Measurements from ENCODE around the gene CLINT1.
"Not testable (repeated sequence)": the region's sequence is repeated elsewhere in the genome, so short reads cannot be mapped to it uniquely, and the experiment has no call there.

Gene CLINT1

DNA sequence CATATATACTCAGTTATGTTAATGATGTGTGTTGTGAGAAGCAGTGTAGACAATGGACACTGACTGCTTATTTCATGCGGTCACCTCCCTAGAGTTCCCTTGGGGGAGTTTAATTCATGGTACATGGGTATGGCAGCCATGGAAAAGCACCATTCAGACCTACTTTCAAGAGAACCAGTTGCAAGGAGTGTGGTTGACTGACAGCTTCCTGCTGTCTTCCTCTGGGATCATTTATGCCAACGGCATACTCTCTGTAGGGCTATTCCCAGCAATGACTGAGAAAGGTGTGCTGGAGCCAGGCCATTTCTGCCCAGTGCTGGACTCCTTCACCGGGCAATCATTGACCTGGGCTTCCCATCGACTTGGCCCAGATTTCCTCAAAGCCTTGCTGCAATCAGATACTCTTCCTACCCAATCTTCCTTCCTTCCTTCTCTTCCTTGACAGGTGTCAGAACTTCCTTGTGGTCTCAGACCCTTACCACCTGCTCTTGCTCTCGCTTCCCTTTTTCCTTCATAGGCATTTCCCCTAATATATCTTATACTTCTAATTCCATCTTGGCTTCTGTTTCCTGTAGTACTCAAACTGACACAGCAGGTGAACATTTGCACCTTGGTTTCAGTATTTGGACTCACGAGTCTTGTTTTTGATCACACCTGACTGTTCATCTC, 3.4 kb upstream of the CLINT1 start:
- no peak for DNase-seq

DNA sequence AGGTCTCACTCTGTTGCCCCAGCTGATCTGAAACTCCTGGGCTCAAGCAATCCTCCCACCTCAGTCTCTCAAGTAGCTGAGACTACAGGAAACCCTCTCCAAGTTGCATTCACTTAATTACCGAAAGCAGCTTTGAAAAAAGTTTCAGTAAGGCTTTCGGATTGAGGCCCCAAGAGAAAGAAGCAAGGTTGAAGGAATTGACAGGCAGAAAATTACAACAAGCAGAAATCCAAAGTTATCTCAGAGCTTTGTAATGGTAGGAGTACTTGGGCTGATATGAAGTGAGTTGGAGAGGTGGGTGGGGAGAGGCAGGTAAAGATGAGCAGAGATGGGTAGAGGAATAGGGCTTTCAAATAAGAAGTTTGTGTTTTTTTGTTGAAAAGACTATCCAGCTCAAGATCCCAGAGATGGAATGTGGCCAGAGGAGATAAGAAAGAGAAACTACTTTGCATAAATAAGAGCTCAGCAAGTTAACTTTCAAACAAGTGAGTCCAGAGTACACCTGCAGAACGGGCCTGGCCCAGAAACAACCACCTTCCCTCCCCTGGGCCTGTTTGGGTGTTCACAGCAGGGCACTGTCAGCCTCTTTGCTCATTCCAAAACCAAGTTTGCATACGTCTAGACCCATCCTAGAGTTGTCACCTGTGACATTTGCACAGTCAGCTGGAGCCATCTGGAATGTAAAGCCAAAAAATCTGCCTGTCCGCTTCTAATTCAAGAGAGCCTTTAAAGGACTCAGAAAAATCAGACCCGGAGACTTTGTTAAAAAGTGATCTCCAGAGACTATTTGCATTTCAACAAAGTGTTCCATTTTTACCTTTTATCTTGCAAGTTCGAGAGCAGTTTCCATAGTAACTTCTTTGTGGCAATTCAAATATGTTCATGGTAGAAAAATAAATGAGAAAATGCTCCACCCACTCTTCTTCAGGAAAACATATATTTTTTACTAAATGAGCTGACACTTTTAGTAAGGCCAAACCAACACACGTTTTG, 2.2 kb upstream of the CLINT1 start:
- no peak for DNase-seq

DNA sequence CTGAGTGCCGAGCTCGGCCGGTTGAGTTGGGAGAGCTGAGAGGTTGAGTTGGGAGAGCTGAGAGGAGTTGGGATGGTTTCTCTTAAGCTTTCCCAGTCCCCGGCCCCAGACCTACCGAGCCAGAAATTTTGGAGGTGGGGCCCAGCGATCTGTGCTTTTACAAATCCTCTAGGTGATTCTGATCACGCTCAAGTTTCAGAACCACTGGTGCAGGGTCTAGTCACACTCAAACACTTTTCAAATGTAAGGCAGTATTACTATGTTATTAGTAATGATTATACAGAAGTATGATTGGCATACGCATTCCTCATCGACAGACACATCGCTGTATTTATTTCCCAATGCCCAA, 256 bp upstream of the CLINT1 start:
- no peak for DNase-seq

DNA sequence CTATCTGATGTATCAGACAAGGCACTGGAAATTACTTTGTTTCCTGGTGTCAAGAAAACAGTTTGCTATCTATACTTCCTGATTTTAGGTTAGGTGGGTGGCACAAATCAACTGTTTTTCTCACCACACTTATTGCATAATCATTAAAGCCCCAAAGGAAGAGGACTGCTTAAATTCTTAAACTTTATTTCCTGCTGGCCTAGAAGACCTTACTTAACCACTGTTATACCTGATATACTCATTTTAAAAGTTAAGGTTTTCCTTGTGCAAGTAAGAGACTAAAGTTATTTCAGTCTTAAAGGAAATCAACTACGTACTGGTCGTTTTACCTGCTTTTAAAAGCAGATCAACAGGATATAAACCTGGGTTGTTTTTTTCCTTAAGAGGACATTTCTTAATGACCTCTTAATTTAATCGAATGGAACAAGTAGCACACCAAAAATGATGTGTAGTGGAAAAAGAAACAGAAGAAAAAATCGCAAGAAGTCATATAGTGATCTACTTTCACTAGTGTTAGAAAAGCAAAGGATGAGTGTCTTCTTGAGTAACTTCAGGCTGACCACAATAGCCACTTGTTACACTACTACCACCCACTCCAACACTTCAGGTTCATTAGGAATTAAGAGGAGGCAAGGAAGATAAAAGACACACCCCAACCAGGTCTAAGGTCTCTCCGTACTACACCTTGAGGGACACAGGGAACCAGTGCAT, 974 bp downstream of the CLINT1 start:
- DNase-seq: no peak

DNA sequence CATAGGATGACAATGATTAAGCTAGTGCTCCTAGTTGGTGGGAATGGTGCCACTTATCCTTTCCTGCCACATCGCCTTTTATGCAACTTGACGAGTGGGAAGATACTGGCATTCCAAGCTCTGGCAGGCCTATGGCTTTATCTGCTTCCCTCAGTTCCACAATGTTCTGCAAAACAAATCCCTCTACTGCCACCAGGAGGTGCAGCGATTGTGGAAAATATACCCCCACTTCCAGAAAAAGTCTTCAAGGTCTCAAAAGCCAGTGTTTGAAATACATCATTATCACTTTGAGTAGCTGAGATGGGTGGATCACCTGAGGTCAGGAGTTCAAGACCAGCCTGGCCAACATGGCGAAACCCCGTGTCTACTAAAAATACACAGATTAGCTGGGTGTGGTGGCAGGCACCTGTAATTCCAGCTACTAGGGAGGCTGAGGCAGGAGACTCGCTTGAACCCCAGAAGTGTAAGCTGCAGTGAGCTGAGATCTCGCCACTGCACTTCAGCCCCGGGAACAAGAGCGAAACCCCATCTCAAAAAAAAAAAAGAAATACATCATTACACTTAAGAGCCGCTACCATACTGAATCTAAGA, 3.4 kb downstream of the CLINT1 start:
- no peak for DNase-seq

DNA sequence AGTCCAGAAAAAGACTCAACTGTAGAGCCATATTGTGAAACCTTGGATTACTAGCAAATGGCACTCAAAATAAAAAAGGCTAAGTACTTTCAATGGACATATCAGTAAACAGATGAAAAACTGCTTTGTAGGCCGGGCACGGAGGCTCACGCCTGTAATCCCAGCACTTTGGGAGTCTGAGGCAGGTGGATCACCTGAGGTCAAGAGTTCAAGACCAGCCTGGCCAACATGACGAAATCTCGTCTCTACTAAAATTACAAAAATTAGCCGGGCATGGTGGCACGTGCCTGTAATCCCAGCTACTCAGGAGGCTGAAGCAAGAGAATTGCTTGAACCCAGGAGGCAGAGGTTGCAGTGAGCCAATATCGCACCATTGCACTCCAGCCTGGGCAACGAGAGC, 5.6 kb downstream of the CLINT1 start:
- not testable (repeated sequence) for DNase-seq

DNA sequence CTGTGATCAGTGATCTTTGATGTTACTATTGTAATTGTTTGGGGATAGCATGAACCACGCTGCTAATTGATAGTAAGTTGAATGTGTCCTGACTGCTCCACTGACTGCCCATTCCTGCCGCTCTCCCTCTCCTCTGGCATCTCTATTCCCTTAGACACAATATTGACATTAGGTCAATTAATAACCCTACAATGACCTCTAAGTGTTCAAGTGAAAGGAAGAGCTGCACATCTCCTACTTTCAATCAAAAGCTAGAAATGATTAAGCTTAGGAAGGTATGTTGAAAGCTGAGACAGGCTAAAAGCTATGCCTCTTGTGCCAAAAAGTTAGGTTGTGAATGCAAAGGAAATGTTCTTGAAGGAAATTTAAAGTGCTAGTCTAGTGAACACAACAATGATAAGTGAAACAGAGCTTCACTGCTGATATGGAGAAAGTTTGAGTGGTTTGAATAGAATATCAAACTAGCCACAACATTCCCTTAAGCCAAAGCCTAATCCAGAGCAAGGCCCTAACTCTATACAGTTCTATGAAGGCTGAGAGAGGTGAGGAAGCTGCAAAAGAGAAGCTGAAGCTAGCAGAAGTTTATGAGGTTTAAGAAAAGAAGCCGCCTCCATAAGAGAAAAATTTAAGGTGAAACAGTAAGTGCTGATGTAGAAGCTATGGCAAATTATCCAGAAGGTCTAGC, 12.9 kb downstream of the CLINT1 start:
- no peak for DNase-seq

DNA sequence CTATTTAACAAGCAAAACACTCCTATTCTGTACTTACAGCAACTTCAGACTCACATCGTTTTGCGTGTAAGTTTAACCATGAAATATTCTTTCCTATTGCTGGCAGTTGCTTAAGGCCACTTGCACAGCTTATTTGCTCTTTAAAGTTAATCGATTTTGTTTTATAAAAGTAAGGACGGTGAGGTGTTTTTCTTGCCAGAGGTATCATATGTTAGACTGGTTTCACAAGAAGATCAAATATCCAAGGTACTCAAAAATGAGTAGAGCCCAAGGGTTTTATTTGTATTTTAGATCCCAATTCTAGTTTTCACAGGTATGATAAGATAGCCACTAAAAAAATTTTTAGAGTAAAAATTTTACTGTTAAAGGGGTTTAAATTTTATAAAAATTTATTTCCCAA, 16.2 kb downstream of the CLINT1 start:
- DNase-seq: no peak

DNA sequence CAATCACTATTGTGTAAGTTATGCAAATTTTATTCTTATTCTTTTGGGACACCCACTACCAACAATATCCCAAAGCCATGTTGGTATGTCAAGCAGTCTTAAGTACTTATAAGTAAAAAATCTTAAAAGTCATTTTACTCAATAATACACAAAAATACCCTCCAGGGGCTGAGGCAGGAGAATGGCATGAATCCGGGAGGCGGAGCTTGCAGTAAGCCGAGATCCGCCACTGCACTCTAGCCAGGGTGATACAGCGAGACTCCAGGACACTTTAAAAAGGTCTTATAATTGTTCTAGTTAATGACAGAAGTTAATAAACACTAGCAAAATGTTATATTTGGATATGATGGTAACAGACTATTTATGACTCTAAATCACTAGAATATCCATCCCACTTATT, 16.8 kb downstream of the CLINT1 start:
- no peak for DNase-seq

DNA sequence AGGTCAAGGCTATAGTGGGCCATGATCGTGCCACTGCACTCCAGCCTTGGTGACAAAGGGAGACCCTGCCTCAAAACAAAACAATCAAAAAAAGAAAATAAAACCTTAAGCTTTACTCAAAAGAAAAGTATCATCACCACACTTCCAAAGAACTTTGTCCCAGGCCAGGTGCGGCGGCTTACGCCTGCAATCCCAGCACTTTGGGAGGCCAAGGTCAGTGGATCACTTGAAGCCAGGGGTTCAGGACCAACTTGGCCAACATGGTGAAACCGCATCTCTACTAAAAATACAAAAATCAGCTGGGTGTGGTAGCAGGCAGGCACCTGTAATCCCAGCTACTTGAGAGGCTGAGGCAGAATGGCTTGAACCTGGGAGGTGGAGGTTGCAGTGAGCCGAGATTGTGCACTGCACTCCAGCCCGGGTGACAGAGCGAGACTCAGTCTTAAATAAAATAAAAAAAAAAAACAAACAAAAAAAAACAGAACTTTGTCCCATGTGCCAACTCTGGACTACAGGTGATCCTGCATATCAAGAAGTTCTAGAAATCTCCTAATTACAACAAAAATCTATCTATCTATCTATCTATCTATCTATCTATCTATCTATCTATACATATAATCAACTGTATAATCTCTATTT, 19.7 kb downstream of the CLINT1 start:
- no peak for DNase-seq

DNA sequence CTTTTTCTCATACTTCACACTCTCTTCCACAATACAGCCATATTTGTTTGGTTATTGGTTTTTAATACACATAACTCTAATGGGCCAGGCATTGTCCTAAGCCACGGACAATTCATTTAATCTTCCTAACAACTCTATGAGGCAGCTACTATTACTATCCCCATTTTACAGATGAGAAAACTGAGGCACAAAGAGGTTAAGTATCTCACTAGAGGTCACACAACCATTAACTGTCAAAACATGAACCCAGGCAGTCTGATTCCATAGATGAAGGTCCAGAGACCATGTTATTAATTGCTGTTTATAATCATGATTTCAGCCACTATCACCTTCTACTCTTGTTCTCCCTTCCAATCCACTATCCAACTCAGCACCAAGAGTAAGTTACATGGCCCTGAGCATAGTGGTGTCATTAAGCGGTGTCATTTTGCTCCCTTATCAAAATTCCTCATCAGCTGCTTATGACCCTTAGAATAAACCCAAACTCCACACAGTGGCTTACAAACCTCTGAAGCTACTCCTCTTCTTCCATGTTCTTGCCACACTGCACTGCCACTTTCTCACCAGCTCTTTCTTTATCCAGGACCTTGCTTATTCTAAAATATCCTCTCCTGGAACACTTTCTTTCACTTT, 22.7 kb downstream of the CLINT1 start:
- no peak for DNase-seq

DNA sequence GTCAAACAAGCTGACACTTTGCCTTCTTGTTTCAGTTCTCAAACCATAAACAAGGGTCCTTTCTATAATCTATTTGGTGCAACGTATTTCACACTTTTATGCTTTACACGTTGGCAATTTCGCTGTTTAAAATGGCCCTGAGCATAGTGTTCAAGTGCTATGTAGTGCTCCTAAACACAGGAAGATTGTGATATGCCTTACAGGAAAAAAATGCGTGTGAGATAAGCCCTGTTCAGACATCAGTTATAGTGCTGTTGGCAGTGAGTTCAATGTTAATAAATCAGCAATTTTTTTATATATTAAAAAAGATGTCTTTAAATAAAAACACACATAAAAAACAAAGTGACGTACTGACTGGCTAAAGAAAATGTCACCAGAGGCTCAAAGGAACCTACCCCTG, 23.9 kb downstream of the CLINT1 start:
- DNase-seq: no peak

DNA sequence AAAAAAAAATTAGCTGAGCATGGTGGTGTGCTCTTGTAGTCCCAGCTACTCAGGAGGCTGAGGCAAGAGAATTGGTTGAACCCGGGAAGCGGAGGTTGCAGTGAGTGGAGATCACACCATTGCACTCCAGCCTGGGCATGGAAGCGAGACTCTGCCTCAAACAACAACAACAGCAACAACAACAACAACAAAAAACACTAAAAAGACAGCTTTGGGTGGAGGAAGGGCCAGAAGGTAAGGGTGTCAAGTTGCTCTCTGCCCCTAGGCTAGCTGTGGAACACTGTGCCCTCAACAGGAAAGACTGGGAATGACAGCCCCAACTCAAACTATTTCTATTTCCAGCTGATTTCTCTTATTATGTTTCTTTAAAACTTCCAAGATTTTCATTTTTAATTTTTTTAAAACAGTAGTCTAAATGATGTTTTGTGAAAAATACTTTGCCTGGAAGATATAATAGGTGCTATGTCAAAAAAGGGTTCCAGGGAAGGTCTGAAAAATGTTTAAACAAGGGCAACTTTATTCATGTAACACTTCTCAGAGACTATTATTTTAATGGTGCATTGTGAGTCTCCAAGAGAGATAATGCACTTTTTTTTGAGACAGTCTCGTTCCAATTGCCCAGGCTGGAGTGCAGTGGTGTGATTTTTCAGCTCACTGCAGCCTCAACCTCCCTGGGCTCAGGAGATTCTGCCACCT, 29.9 kb downstream of the CLINT1 start:
- DNase-seq: no peak

DNA sequence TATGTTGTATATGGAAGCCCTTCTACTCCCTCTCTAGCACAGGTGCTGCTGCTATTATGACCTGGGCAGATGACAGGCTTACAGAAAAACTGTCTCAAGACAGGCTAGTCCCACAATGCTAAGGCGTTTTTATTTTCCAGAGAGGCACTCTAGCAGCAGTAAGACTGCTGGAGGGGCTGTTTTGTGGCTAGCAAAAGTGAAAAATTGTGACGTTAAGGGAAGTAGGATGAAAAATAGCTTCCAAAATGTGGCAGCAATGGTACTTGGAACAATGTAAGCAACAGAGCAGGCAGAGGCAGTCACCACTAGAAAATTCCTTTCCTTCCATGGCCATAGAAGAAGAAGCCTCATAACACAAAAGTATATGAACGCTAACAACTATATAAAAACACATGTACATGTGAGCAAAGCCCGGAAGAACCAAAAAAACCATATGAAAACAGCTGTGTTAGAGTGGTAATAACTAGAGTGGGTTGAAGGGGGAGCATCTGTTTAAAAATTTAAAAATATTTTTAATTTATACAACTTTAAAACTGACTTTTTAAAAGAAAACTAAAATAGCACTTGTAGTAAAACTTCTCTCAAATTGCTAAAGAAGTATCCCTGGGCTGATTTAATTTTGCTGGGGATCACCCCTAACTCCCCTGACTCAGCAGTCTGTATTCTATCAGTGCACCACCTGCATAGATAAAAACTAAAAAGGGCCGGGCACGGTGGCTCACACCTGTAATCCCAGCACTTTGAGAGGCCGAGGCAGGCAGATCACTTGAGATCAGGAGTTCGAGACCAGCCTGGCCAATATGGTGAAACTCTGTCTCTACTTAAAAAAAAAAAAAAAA, 30.6 kb downstream of the CLINT1 start:
- no peak for DNase-seq

DNA sequence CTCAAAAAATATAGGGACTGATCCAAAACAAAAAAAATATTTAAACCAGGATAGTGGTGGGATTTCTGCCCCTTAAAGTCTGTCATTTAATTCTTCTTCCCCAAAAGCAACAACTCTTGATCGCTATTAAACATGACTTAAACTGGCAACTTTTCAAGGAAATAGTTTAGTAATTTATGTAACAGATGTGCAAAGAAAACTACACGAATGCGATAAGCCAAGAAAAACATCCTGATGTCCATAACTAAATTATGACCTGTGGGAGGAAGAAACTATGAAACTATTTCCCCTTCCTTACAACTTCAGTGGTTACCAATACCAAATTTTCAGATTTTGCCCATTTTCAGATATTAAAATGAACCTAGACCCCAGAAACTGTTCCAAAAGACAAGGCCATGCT, 31.5 kb downstream of the CLINT1 start:
- DNase-seq: no peak

DNA sequence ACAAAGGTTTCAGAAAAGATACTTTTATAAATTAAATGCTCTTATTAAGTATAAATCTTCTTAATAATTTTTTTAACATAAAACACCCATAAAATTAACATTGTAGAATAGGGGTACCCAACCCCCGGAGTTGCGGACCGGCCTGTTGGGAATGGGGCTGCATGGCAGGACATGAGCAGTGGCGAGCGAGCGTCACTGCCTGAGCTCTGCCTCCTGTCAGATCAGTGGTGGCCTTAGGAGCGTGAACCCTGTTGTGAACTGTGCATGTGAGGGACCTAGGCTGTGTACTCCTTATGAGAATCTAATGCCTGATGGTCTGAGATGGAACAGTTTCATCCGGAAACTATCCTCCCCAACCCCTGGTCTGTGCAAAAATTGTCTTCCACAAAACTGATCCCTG, 35.3 kb downstream of the CLINT1 start:
- no peak for DNase-seq

DNA sequence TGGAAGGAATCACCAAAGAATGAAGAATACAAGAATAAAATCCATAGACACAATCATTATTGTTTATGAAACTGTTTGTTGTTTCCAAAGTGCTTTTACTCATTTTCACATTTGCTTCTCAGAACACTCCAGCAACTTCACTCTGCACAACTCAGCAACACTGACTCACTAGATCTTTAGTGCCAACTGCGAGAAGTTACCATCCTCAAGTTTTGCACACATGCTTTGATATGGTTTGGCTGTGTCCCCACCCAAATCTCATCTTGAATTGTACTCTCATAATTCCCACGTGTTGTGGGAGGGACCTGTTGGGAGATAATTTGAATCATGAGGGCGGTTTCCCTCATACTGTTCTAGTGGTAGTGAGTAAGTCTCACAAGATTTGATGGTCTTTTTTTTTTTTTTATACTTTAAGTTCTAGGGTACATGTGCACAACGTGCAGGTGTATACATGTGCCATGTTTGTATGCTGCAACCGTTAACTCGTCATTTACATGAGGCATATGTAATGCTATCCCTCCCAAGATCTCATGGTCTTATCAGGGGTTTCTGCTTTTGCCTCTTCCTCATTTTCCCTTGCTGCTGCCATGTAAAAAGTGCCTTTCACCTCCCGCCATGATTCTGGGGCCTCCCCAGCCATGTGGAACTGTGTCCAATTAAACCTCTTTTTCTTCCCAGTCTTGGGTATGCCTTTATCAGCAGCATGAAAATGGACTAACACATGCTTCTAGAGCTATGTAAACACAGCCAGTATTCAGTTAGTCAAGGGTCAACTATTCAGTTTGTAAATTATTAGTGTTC, 36.9 kb downstream of the CLINT1 start:
- no peak for DNase-seq

DNA sequence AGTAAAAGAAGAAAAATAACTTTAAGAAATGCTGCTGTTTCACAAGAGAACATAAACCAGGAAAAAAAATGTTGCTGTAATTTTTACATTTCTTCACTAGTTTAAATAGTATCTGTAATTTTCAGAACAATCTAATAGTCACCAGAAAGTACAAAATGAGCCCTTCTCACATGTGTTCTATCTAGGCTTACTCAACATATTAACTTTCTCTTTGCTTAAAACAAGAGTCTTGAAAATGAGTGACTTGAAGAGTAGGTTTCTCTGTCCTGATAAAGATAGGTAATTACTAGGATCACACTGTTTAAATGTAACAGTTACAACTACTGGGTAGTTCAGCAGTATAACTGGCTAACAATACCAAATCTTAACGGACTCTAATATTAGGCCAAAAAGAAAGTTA, 37.5 kb downstream of the CLINT1 start:
- DNase-seq: no peak

DNA sequence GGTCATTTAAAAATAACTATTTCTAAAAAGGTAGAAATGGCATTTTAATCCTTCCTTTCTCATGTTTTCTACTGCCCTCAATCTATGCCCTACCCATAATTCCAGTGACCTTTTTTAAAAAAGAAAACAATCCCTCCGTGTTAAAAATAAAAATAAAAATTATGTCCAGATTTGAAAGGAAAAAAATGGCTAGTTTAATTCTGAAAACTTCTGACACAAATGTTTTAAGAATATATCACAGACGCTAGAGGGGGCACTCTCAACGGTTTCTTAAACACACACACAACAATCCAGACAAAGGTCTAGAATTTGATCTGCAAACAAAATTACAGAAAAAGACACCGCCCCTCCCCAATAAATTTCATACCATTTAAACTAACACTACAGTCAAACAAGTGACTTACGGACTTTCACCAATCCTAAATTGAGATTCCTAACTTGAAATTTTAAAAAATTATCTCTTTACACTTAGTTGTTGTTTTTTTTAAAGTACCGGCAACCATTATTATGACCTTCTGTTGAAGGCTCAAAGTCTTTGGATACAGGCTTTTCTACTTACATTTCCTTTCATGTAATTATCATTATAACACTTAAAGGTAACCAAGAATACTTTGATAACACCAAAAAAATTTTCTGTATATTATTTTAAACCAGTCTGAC, 38.2 kb downstream of the CLINT1 start:
- no peak for DNase-seq
